GM15510 (cell line): ENCODE data around the gene GDA.

ENCODE experiments used
- POLR2A ChIP-seq: IDR thresholded peaks from 3 replicates; pipeline ENCODE4 v1.6.1; 2011; ENCODE audit warnings: borderline replicate concordance; ENCODE audit not compliant: insufficient read length; ENCODE audit errors: extremely low read depth

Gene GDA

GRCh38 chr9:72149231-72149975 lies at the start of gene GDA:
GDA (plus strand) TSS chr9:72149440; CDS start chr9:72149560, 120 bp downstream.
- no peak for TF ChIP-seq POLR2A

DNA sequence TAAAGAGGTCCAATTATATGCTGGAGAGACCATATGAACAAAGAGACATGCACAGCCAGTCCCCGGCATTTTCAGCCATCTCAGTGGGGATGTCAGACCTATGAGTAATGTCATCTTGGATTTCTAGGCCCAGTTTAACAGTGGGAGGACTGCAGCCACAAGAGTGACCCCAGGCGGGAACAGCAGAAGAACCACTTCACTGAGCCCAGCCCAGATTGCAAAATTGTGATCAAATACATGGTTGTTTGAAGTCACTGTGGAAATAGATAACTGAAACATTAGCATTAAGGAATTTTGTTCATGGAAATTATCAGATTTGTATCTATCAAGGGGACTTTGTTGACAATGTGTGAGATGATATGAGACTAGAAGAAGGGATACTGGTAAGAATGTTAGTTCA lies 46.7 kb upstream of the GDA start:
- TF ChIP-seq POLR2A = no peak

GRCh38 chr9:72113056-72113455 lies 36.2 kb upstream of the GDA start:
- no peak for TF ChIP-seq POLR2A

- no peak for TF ChIP-seq POLR2A
Observed at GRCh38 chr9:72119853-72120252, 29.4 kb upstream of the GDA start.

- no peak for TF ChIP-seq POLR2A
Observed at GRCh38 chr9:72124947-72125346, 24.3 kb upstream of the GDA start.

GRCh38 chr9:72127753-72128152 lies 21.5 kb upstream of the GDA start:
- TF ChIP-seq POLR2A = no peak

DNA sequence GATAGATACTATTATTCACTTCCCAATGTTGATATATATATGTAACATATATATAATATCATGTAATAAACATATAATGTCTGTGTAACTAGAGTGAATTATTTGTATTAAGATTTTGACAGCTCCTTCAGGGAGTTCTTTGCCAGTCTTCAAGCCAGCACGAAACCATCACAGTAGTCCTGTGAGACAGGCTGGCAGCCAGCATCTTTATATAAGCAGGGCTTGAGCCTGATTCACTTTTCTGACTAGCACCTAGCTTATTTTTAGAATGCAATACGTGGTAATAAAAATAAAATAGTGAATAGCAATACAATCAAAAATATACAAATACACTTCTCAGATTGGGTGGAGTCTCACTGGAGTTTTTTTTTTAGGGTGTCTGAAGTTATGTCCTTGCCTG lies 20.7 kb upstream of the GDA start:
- TF ChIP-seq POLR2A = no peak

GRCh38 chr9:72129271-72130156 lies 19.7 kb upstream of the GDA start:
- TF ChIP-seq POLR2A = no peak

DNA sequence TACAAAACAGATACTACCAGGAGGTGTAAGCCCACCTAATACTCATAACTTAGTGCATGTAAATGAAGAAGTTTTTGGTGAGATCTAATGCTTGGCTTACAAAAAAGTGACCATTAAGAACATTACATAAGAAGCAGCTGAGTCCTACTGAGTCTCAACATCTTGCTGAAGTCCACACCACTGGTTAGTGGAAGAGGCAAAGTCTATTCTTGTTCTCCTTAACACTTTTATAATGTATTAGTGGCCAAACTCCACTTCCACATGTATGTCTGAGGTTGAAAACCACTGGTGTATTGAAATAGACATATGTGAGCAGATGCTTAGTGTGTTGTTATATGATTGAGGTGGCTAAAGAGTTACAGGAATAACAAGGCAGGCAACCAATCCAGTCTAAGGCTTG lies 18.9 kb upstream of the GDA start:
- TF ChIP-seq POLR2A = no peak

DNA sequence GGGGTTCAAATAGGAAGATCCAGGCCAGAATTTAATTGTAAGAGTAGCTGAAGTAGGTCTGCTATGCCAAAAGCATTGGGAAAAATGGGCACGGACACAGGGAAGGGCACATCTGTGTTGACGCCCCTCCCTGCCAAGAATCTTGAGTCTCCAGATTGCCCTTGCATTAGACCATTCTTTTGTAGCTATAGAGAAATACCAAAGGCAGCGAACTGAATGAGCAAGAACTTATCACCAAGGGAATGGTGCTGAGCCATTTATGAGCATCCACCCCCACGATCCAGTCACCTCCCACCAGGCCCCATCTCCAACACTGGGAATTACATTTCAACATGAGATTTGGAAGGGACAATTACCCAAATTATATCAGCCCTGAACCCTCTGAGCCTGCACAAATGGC lies 18.0 kb upstream of the GDA start:
- no peak for TF ChIP-seq POLR2A

- TF ChIP-seq POLR2A = no peak
Observed at GRCh38 chr9:72132052-72132451, 17.2 kb upstream of the GDA start.

GRCh38 chr9:72133365-72134035 lies 15.7 kb upstream of the GDA start:
- TF ChIP-seq POLR2A = no peak

- TF ChIP-seq POLR2A = no peak
Observed at GRCh38 chr9:72134801-72135200, 14.4 kb upstream of the GDA start.

DNA sequence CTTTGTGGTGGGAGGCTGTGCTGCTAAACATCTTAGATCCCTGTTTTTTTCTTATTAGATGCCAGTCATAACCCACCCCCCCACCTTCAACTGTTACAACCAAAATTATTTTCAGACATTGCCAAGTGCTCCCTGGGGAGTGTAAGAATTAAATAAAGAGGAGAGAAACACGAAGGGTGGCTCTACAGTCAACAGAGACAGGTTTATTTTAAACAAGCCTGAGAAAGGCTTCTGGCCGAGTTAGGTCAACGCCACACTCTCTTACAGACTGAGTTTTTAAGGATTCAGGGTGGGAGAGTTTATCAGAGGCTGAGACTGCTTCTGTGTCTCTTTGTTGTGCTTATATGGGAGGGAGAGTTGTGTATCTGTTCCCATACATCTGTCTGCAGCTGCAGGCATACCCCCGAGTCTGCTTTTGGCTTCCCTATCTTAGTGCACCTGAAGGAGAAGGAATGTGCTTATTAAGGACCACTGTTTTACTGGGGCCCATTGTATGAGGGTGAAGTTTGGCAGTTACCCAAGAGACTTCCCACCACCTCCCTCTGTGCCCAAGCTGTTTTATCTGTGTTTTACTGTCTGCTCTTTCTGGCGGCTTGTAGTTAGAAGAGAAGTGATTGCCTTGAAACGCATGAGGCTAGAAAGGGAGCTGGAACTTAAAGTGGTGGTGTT lies 11.4 kb upstream of the GDA start:
- TF ChIP-seq POLR2A = no peak

GRCh38 chr9:72139226-72139625 lies 10.0 kb upstream of the GDA start:
- no peak for TF ChIP-seq POLR2A
